ENCODE measurements around the gene ZNF235.

The ZNF235 gene

GRCh38 chr19:44280916-44281315 is 23.9 kb downstream of the ZNF235 start (continued):
- no peak for TF ChIP-seq ZNF645 (tag by site-specific recombination; IDR thresholded peaks at IDR 0.05)
- no peak for TF ChIP-seq ZBTB6 (tag by site-specific recombination; IDR thresholded peaks at IDR 0.05)
- TF ChIP-seq ZNF133 (tag by site-specific recombination; IDR thresholded peaks at IDR 0.05): no peak
- no peak for TF ChIP-seq ZNF654 (tag by site-specific recombination; IDR thresholded peaks at IDR 0.05; ENCODE audit: low read depth)
- no peak for TF ChIP-seq ZEB2 (tag by site-specific recombination; IDR thresholded peaks at IDR 0.05)
- TF ChIP-seq ZNF768 (tag by site-specific recombination; IDR thresholded peaks at IDR 0.05): no peak
- TF ChIP-seq CTCF (tag by site-specific recombination; IDR thresholded peaks at IDR 0.05): no peak
- TF ChIP-seq HOXC10 (CRISPR knock-in tag; IDR thresholded peaks at IDR 0.05): no peak
- TF ChIP-seq KLF9 (tag by site-specific recombination; IDR thresholded peaks at IDR 0.05; ENCODE audit: low read depth): no peak
- no peak for TF ChIP-seq ZNF223 (tag by site-specific recombination; IDR thresholded peaks at IDR 0.05)

- no peak overlapping the region for H3K27ac ChIP-seq (ENCODE audit: extremely low read depth, low read depth, low read length)
- H3K4me1 ChIP-seq (ENCODE audit: control insufficient read depth, insufficient read depth, low read length): no peaks in the 10 kb centered on the region
- H3K9me3 ChIP-seq (ENCODE audit: control insufficient read depth, insufficient read depth, low read depth, low read length): peaks cover 12% of the 10 kb centered on the region
- POLR2A ChIA-PET: no interaction called here
- TF ChIP-seq PATZ1 (tag by site-specific recombination; IDR thresholded peaks at IDR 0.05) (no peak), ZBTB11 (tag by site-specific recombination; conservative IDR thresholded peaks at IDR 0.05; ENCODE audit: low read depth) (no peak), RBAK (tag by site-specific recombination; IDR thresholded peaks at IDR 0.05) (no peak), ZNF701 (tag by site-specific recombination; IDR thresholded peaks at IDR 0.05) (no peak), ZNF610 (tag by site-specific recombination; IDR thresholded peaks at IDR 0.05; ENCODE audit: borderline replicate concordance) (no peak), ZNF530 (tag by site-specific recombination; IDR thresholded peaks at IDR 0.05; ENCODE audit: low read depth) (no peak), ZNF639 (tag by site-specific recombination; IDR thresholded peaks at IDR 0.05) (no peak), HIC1 (tag by site-specific recombination; IDR thresholded peaks at IDR 0.05) (no peak), ZNF184 (tag by site-specific recombination; IDR thresholded peaks at IDR 0.05) (no peak), ZNF174 (tag by site-specific recombination; IDR thresholded peaks at IDR 0.05) (no peak)
- no peak overlapping the region for H3K4me3 ChIP-seq (ENCODE audit: low read depth, low read length)
- CTCF ChIA-PET: interaction anchor here (0.7 kb wide), 2 partner anchors 151 to 330 kb away, joined by 3 read pairs; no protein-coding TSS in a partner anchor
- peaks cover 12 to 22% of the 10 kb centered on the region in 2 experiments for H3K36me3 ChIP-seq (ENCODE audit: control insufficient read depth in 2 of 2, insufficient read depth in 1 of 2, low read length in 2 of 2)
Observed at GRCh38 chr19:44278181-44278690, 26.6 kb downstream of the ZNF235 start.

Data from HEK293 (cell line).